Measurements from ENCODE around the gene CBLIF. TPM values are rescaled to one million over a fixed set of nuclear protein-coding genes. Genes with fewer than 3 reads are reported as not detected.

Gene CBLIF
- total and polyA plus RNA-seq, 2 of the 8 experiments (the other 6 are each of a cell fraction or from before 2014, with no cell fraction given) = not detected

GRCh38 chr11:59810189-59810910 lies 34.9 kb downstream of the CBLIF start, which contains the start of gene MRPL16 (continued):
- TF ChIP-seq BCL11A (IDR thresholded peaks at IDR 0.05; ENCODE audit: low read depth in 2 of 2, low read length in 2 of 2) (no peak), SIRT6 (IDR thresholded peaks at IDR 0.05; ENCODE audit: low read length) (no peak), SIX5 (IDR thresholded peaks at IDR 0.05; ENCODE audit: low read depth, low read length) (peak; percentile 34; the same call in 1 of the 2 replicates), POU5F1 (IDR thresholded peaks at IDR 0.05; ENCODE audit: low read depth, low read length) (no peak), E2F6 (IDR thresholded peaks at IDR 0.05) (0 out of 2 replicates have a peak, but pooled peaks have one; percentile 27), SRF (IDR thresholded peaks at IDR 0.05; ENCODE audit: low read depth, low read length) (peak; percentile 67), CHD1 (IDR thresholded peaks at IDR 0.05; ENCODE audit: low read depth, low read length) (no peak), JUN (IDR thresholded peaks at IDR 0.05; ENCODE audit: low read depth, low read length) (0 out of 2 replicates have a peak, but pooled peaks have one; percentile 29), BRCA1 (IDR thresholded peaks at IDR 0.05; ENCODE audit: low read depth, low read length) (no peak), CTCF (IDR thresholded peaks at IDR 0.05; ENCODE audit: control extremely low read depth in 1 of 3, insufficient read depth in 1 of 3, low read depth in 1 of 3, low read length in 3 of 3) (peak; percentile 22 to 31 (median 30); a peak in 3 of 4 replicates), YY1 (IDR thresholded peaks at IDR 0.05; ENCODE audit: low read depth, low read length) (peak; percentile 65; the same call in 1 of the 2 replicates), MAX (IDR thresholded peaks at IDR 0.05) (peak; percentile 71), CBX8 (IDR thresholded peaks at IDR 0.05; ENCODE audit: borderline replicate concordance, low read depth, low read length) (no peak), TAF1 (IDR thresholded peaks at IDR 0.05; ENCODE audit: low read depth, low read length) (peak; percentile 95), PHF8 (conservative IDR thresholded peaks at IDR 0.05; ENCODE audit: low read depth, low read length) (peak; percentile 73), SP1 (IDR thresholded peaks at IDR 0.05; ENCODE audit: low read depth, low read length) (peak; percentile 71; the same call in 1 of the 2 replicates), NRF1 (IDR thresholded peaks at IDR 0.05; ENCODE audit: low read depth, low read length) (no peak; the same call in 1 of the 2 replicates)

All from H1 (cell line).